A673 (cell line): ENCODE results near the gene PCCA. TPM values are rescaled to one million over a fixed set of nuclear protein-coding genes. Genes with fewer than 3 reads are reported as not detected.
A peak's percentile ranks its signal among the peaks of the same experiment; 100 is the strongest.

Experiments used
- BruUV-seq: library from RNA; stranded (reverse); fragments of 400-500 nt; replicated peaks from 2 replicates; lab custom pipeline; 2021; lab: Mats Ljungman, UMichigan
- CTCF ChIA-PET: fragments of 300-600 bp; sonication (Branson Sonifier 250); formaldehyde crosslinking; loops from one replicate; lab custom pipeline; 2022; ENCODE audit warnings: antibody characterized with exemption; lab: Charles Lee
- POLR2A ChIA-PET: fragments of 300-600 bp; sonication (Branson Sonifier 250); formaldehyde crosslinking; loops from one replicate; lab custom pipeline; 2022; ENCODE audit warnings: antibody characterized with exemption; ENCODE audit not compliant: low non-redundant PET; lab: Charles Lee
- DNase-seq: peaks from one replicate; pipeline ENCODE4 v3.0.0-alpha.2; 2015; ENCODE audit warnings: low spot score
- H3K27ac ChIP-seq: fragments of 200-600 bp; sonication (generic); 2 replicates; pipeline ENCODE4 v1.5.1; 2016; ENCODE audit warnings: mixed run types, low read depth, mild to moderate bottlenecking, mixed read lengths, antibody characterized with exemption, low read length; ENCODE audit not compliant: poor library complexity, severe bottlenecking
- H3K27me3 ChIP-seq: fragments of 200-600 bp; sonication (generic); replicated peaks from 2 replicates; pipeline ENCODE4 v1.6.1; 2017; ENCODE audit warnings: mixed run types, low read depth, mild to moderate bottlenecking, mixed read lengths, antibody characterized with exemption, low read length; ENCODE audit not compliant: insufficient read depth, poor library complexity
- H3K36me3 ChIP-seq: fragments of 200-600 bp; sonication (generic); 2 replicates; pipeline ENCODE4 v1.6.1; 2016; ENCODE audit warnings: mixed run types, mild to moderate bottlenecking, mixed read lengths, antibody characterized with exemption, low read length; ENCODE audit not compliant: insufficient read depth, poor library complexity, severe bottlenecking
- H3K4me1 ChIP-seq: fragments of 200-600 bp; sonication (generic); 2 replicates; pipeline ENCODE4 v1.6.1; 2017; ENCODE audit warnings: mixed run types, mild to moderate bottlenecking, mixed read lengths, antibody characterized with exemption, low read length; ENCODE audit not compliant: insufficient read depth, poor library complexity, severe bottlenecking
- H3K4me3 ChIP-seq: fragments of 200-600 bp; sonication (generic); 2 replicates; pipeline ENCODE4 v1.5.1; 2016; ENCODE audit warnings: low read depth, mixed run types, mild to moderate bottlenecking, mixed read lengths, low read length; ENCODE audit not compliant: poor library complexity, severe bottlenecking
- H3K9me3 ChIP-seq: fragments of 200-600 bp; sonication (generic); 2 replicates; pipeline ENCODE4 v1.6.1; 2016; ENCODE audit warnings: mixed run types, low read depth, mild to moderate bottlenecking, mixed read lengths, antibody characterized with exemption, low read length; ENCODE audit not compliant: poor library complexity, severe bottlenecking
- EZH2 ChIP-seq: fragments of 200-600 bp; sonication (generic); IDR thresholded peaks from 2 replicates; pipeline ENCODE4 v1.6.1; 2017; ENCODE audit warnings: borderline replicate concordance, low read depth, mild to moderate bottlenecking, mixed read lengths, antibody characterized with exemption, low read length; ENCODE audit not compliant: poor library complexity, severe bottlenecking
- intact Hi-C: fragments of 100-400 bp; cut with micrococcal nuclease; formaldehyde crosslinking; loops from one replicate; pipeline ENCODE4 v1.10.0; 2022; ENCODE audit not compliant: unreplicated experiment
- total RNA-seq: library from RNA; stranded (reverse); gene quantifications from 2 replicates; pipeline ENCODE4 v1.2.3, GENCODE V29; 2021
- TF ChIP-seq, protein P1 (sequence below): fragments of 300-800, 200-600 bp; sonication (generic); conservative IDR thresholded peaks from 2 replicates; pipeline ENCODE4 v1.5.1; 2017; ENCODE audit warnings: low read depth, mild to moderate bottlenecking, antibody characterized with exemption, low read length, moderate library complexity, mixed read lengths

The PCCA gene
- total RNA-seq, 1 experiment from 2014 or later = 93.0 TPM

DNA sequence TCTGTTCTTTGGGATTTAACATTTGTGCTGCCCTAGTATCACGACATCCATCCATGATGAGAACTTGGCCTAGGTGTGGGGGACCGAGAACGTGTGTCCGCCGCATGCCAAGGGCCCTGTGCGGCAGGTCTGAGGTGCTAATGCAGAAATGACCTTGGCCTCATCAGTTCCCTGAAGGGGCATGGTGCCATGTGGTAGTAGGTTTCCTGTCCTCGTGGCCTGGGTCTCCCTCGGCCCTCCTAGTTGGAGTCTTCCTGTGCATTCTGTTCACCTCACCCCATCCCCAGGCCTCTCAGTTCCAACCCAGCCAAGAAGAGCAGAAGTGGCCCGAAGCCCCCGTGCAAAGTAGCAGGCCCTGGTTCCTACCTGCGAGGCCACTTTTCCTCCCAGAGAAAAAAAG lies 439.9 kb downstream of the PCCA start:
- BruUV-seq = no TSS peak
- no peak for DNase-seq
- TF ChIP-seq EZH2 = no peak
- H3K27me3 ChIP-seq = no peaks in the 10 kb centered on the region
- H3K4me1 ChIP-seq = peaks cover 2% of the 10 kb centered on the region
- intact Hi-C loops = no loop called here
- H3K4me3 ChIP-seq = no peak overlapping the region
- no peaks in the 10 kb centered on the region for H3K9me3 ChIP-seq
- H3K36me3 ChIP-seq = peaks cover 10% of the 10 kb centered on the region
- H3K27ac ChIP-seq = no peak overlapping the region
- ChIA-PET CTCF (no interaction called here), POLR2A (no interaction called here)

DNA sequence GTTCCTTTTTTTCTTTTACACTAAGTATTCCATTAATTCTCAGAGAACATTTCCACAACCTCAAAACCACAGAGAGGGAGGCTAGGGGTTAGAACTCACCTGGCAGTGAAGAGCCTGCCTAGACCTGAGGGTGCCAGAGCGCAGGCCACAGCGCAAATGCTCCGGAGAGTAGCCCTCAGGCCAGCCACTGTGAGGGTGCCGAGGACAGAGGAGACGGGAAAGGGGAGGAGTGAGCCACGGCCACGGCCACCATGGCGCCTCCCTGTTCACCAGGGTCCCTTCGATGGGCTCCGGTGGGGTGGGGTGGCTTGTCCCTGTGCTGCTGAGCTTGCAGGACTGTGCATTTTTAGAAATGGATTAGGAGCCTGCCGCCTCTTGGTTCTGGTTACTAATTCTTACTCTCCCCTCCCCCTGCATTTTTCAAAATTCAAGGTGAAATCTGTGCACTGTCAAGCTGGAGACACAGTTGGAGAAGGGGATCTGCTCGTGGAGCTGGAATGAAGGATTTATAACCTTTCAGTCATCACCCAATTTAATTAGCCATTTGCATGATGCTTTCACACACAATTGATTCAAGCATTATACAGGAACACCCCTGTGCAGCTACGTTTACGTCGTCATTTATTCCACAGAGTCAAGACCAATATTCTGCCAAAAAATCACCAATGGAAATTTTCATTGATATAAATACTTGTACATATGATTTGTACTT lies 440.9 kb downstream of the PCCA start:
- Histone ChIP-seq H3K36me3 (peaks cover 10% of the 10 kb centered on the region), H3K27me3 (no peaks in the 10 kb centered on the region), H3K4me1 (no peaks in the 10 kb centered on the region), H3K4me3 (no peak overlapping the region), H3K9me3 (no peaks in the 10 kb centered on the region), H3K27ac (peak overlapping the region; percentile 29)
- ChIA-PET CTCF (no interaction called here), POLR2A (no interaction called here)
- no peak for DNase-seq
- intact Hi-C loops = no loop called here
- BruUV-seq = no TSS peak
- TF ChIP-seq EZH2 = no peak
- TF ChIP-seq, protein P1, sequence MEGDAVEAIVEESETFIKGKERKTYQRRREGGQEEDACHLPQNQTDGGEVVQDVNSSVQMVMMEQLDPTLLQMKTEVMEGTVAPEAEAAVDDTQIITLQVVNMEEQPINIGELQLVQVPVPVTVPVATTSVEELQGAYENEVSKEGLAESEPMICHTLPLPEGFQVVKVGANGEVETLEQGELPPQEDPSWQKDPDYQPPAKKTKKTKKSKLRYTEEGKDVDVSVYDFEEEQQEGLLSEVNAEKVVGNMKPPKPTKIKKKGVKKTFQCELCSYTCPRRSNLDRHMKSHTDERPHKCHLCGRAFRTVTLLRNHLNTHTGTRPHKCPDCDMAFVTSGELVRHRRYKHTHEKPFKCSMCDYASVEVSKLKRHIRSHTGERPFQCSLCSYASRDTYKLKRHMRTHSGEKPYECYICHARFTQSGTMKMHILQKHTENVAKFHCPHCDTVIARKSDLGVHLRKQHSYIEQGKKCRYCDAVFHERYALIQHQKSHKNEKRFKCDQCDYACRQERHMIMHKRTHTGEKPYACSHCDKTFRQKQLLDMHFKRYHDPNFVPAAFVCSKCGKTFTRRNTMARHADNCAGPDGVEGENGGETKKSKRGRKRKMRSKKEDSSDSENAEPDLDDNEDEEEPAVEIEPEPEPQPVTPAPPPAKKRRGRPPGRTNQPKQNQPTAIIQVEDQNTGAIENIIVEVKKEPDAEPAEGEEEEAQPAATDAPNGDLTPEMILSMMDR = no peak

DNA sequence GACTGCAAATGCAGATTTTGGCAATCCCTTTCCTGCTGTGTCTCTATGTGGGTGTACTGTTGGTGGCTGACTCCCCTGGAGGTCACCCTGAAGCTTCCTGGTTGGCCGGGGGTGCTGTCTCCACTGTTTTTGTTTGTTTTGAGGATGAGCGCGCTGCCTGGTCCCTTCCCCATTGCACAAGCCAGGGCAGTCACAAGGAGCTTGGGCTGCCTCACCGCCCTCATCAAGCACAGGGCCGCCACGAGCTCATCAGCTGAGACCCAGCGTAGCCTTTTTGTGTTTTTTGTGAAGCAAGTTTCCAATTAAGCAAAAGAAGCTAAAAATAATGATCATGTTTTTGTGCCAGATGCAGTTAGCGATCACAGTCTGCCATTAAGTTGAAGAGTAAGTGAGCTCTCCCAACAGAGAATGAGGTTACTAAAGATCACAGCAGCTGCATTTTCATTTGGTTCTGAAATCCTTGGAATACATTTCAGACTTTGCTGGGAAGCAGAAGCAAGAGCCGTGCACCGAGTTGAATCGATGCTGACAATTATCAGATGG lies 441.8 kb downstream of the PCCA start:
- POLR2A ChIA-PET = no interaction called here
- CTCF ChIA-PET = no interaction called here

More for the DNA sequence above, 441.8 kb downstream of the PCCA start:
- H3K4me1 ChIP-seq = no peaks in the 10 kb centered on the region
- H3K4me3 ChIP-seq = no peak overlapping the region
- no peak for TF ChIP-seq EZH2
- TF ChIP-seq, protein P1 = no peak
- no peaks in the 10 kb centered on the region for H3K27me3 ChIP-seq
- DNase-seq = no peak
- BruUV-seq = no TSS peak
- H3K27ac ChIP-seq = peak overlapping the region; percentile 29
- intact Hi-C loops = no loop called here
- H3K36me3 ChIP-seq = peaks cover 10% of the 10 kb centered on the region
- H3K9me3 ChIP-seq = no peaks in the 10 kb centered on the region
